Measurements from ENCODE around the gene RADIL.
"Not testable (repeated sequence)": the region's sequence is repeated elsewhere in the genome, so short reads cannot be mapped to it uniquely, and the experiment has no call there.

DNA sequence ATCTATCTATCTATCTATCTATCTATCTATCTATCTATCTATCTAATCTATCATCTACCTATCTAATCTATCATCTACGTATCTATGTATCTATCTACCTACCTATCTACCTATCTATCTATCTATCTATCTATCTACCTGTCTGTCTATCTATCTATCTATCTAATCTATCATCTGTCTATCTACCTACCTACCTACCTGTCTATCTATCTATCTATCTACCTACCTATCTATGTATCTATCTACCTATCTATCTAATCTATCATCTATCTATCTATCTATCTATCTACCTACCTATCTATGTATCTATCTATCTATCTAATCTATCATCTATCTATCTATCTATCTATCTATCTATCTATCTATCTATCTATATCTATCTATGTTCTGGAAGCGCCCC, 8.0 kb upstream of the RADIL start:
- TF ChIP-seq, protein P1, sequence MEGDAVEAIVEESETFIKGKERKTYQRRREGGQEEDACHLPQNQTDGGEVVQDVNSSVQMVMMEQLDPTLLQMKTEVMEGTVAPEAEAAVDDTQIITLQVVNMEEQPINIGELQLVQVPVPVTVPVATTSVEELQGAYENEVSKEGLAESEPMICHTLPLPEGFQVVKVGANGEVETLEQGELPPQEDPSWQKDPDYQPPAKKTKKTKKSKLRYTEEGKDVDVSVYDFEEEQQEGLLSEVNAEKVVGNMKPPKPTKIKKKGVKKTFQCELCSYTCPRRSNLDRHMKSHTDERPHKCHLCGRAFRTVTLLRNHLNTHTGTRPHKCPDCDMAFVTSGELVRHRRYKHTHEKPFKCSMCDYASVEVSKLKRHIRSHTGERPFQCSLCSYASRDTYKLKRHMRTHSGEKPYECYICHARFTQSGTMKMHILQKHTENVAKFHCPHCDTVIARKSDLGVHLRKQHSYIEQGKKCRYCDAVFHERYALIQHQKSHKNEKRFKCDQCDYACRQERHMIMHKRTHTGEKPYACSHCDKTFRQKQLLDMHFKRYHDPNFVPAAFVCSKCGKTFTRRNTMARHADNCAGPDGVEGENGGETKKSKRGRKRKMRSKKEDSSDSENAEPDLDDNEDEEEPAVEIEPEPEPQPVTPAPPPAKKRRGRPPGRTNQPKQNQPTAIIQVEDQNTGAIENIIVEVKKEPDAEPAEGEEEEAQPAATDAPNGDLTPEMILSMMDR (optimal IDR thresholded peaks at IDR 0.05 in 1 of 3, IDR thresholded peaks at IDR 0.05 in 1 of 3, conservative IDR thresholded peaks at IDR 0.05 in 1 of 3; ENCODE audit: extremely low read depth in 1 of 3, insufficient read depth in 2 of 3, low read length in 3 of 3): not testable (repeated sequence)
- TF ChIP-seq EZH2 (IDR thresholded peaks at IDR 0.05; ENCODE audit: low read length): not testable (repeated sequence)

Measured in keratinocyte (primary cell).